ENCODE measurements around the gene TTC27. TPM values are rescaled to one million over a fixed set of nuclear protein-coding genes. Genes with fewer than 3 reads are reported as not detected.

The TTC27 gene
- total and polyA plus RNA-seq, 2 of the 13 experiments (the other 11 are each of a cell fraction or from before 2014, with no cell fraction given), result 26.7 to 44.7 TPM

GRCh38 chr2:32678825-32679224, 51.0 kb downstream of the TTC27 start:
- FAIRE-seq, result no peak
- H3K27ac ChIP-seq (ENCODE audit: extremely low read length, insufficient read depth, low read length), result no peak overlapping the region
- ATAC-seq, result no peak
- TF ChIP-seq, protein P1, sequence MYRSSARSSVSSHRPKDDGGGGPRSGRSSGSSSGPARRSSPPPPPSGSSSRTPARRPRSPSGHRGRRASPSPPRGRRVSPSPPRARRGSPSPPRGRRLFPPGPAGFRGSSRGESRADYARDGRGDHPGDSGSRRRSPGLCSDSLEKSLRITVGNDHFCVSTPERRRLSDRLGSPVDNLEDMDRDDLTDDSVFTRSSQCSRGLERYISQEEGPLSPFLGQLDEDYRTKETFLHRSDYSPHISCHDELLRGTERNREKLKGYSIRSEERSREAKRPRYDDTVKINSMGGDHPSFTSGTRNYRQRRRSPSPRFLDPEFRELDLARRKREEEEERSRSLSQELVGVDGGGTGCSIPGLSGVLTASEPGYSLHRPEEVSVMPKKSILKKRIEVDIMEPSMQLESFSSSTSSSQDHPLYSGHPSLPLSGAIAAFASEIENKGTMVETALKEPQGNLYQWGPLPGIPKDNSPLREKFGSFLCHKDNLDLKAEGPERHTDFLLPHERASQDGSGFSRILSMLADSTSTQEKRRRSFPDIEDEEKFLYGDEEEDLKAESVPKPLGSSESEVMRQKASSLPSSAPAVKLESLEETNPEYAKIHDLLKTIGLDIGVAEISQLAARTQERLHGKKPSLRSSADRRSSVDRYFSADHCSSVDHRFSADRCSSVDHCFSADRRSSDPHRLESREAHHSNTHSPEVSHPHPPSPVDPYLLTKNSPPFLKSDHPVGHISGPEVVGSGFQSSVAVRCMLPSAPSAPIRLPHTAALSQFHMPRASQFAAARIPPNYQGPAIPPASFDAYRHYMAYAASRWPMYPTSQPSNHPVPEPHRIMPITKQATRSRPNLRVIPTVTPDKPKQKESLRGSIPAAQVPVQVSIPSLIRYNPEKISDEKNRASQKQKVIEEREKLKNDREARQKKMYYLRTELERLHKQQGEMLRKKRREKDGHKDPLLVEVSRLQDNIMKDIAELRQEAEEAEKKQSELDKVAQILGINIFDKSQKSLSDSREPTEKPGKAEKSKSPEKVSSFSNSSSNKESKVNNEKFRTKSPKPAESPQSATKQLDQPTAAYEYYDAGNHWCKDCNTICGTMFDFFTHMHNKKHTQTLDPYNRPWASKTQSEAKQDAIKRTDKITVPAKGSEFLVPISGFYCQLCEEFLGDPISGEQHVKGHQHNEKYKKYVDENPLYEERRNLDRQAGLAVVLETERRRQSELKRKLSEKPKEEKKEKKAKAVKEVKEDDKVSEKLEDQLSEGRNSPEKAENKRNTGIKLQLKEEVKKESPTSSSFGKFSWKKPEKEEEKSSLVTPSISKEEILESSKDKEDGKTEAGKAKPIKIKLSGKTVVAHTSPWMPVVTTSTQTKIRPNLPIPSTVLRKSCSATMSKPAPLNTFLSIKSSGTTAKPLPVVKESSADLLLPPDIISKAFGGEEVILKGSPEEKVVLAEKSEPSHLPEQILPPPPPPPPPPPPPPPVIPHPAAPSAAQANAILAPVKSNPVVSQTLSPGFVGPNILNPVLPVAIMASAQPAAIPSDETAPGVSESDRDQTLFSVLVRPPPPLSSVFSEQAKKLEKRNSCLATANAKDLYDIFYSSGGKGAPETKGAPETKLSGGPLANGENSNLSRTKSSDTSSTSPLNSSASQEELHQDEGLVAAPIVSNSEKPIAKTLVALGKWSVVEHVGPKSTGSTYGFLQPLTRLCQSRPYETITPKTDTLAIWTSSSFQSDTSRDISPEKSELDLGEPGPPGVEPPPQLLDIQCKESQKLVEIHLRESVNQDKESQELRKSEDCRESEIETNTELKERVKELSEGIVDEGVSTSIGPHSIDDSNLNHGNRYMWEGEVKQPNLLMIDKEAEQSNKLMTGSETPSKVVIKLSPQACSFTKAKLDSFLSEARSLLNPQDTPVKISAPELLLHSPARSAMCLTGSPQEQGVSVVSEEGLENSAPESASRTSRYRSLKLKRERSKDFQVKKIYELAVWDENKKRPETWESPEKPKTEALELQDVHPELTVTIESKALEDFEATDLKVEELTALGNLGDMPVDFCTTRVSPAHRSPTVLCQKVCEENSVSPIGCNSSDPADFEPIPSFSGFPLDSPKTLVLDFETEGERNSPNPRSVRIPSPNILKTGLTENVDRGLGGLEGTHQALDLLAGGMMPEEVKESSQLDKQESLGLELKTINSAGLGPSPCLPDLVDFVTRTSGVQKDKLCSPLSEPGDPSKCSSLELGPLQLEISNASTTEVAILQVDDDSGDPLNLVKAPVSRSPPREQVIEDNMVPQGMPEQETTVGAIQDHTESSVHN (CRISPR knock-in tag; IDR thresholded peaks at IDR 0.05), result no peak
- TF ChIP-seq, protein P2, sequence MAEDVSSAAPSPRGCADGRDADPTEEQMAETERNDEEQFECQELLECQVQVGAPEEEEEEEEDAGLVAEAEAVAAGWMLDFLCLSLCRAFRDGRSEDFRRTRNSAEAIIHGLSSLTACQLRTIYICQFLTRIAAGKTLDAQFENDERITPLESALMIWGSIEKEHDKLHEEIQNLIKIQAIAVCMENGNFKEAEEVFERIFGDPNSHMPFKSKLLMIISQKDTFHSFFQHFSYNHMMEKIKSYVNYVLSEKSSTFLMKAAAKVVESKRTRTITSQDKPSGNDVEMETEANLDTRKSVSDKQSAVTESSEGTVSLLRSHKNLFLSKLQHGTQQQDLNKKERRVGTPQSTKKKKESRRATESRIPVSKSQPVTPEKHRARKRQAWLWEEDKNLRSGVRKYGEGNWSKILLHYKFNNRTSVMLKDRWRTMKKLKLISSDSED (CRISPR knock-in tag; IDR thresholded peaks at IDR 0.05), result no peak
- TF ChIP-seq MED1 (CRISPR knock-in tag; IDR thresholded peaks at IDR 0.05) (no peak), ZFP37 (CRISPR knock-in tag; IDR thresholded peaks at IDR 0.05; ENCODE audit: borderline replicate concordance) (no peak)
- POLR2A ChIA-PET, result no interaction called here
- no peak overlapping the region for H3K4me3 ChIP-seq (replicated peaks in 1 of 3; ENCODE audit: insufficient read depth in 1 of 3, low read depth in 2 of 3, low read length in 3 of 3)
- H3K4me2 ChIP-seq (ENCODE audit: low read depth, low read length), result no peak overlapping the region
- no peak for DNase-seq (ENCODE audit: low spot score)
- no peak overlapping the region for H2AFZ ChIP-seq (ENCODE audit: low read length)
- no peaks in the 10 kb centered on the region for H3K9me3 ChIP-seq (ENCODE audit: low read length)
- H3K36me3 ChIP-seq (replicated peaks in 1 of 2; ENCODE audit: control insufficient read depth in 1 of 2, insufficient read depth in 2 of 2, low read length in 2 of 2), result peaks cover 14 to 26% of the 10 kb centered on the region in 2 experiments; a peak in 4 of 5 replicates
- intact Hi-C loops (cut with micrococcal nuclease; ENCODE audit: unreplicated experiment), result no loop called here
- in situ Hi-C loops (cut with HindIII; ENCODE audit: extremely low pct_ligation_motif_present, low pct_unique_long_range_greater_than_20kb), result no loop called here
- no peak overlapping the region for H3K9ac ChIP-seq (ENCODE audit: insufficient read depth, low read depth, low read length)
- no peaks in the 10 kb centered on the region for H4K20me1 ChIP-seq (ENCODE audit: insufficient read depth, low read length)
- H3K4me1 ChIP-seq (ENCODE audit: insufficient read depth, low read length), result no peaks in the 10 kb centered on the region
- CTCF ChIA-PET (ENCODE audit: low intra/inter-chr PET ratio, low total read pairs), result no interaction called here
- H3K79me2 ChIP-seq (ENCODE audit: insufficient read depth, low read length), result no peaks in the 10 kb centered on the region
- no peaks in the 10 kb centered on the region for H3K27me3 ChIP-seq (ENCODE audit: control insufficient read depth in 1 of 2, insufficient read depth in 2 of 2, low read length in 2 of 2)
- BruUV-seq (replicated peaks), result no TSS peak

Measured in HepG2 (cell line).